ENCODE results near the gene KCNF1.

The KCNF1 gene

DNA sequence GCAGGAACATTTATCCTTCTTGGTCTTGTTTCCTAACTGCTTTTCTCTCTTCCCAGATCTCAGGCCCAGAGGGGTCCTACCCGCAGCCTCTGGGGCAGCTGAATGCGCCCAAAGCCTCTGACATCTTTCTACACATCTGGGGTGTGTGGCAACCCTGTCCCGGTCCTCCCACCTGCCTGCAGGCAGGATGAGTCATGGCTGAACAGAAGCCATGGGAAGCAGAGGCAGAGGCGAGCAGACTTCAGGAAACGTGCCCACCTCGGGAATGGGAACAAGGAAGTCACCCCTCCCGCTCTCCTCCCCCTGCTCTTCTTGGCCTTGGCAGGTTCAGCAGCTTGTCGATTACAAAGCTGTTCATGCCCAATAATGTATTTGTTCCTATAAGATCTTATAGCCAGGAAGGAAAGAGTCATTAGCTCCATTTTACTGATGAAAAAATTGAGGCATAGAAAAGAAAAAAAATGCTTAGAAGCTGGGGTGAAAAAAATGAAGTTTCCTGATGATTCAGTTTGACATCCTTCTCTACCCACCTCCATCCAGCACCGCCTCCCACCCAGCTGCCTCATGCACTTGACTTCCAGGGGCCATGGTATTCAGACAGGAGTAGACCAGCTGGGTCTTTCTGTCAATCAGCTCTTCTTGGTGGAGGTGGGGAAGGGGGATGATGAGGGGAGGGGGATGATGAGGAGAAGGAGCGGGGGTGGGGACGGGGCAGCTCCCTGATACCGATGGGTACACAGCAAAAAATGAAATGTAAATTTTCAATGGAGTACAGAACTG is 10.4 kb upstream of the KCNF1 start:
- no peak for DNase-seq (ENCODE audit: low read depth in 2 of 2)

DNA sequence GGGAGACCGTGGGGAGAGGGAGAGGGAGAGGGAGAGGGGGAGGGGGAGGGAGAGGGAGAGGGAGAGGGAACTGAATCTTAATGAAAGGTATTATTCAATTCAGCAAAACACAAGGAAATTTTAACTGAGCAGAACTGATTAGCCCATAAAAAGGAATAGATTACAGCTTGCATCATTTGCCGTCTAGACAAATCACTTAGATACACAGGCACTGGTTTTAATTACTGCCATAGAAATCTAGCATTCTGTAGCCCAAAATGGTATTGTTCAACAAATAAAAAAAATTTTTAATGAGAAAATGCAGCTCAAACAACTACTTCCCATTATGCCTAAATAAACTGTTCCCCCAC is 7.9 kb upstream of the KCNF1 start:
- DNase-seq (ENCODE audit: low read depth in 2 of 2) = no peak

DNA sequence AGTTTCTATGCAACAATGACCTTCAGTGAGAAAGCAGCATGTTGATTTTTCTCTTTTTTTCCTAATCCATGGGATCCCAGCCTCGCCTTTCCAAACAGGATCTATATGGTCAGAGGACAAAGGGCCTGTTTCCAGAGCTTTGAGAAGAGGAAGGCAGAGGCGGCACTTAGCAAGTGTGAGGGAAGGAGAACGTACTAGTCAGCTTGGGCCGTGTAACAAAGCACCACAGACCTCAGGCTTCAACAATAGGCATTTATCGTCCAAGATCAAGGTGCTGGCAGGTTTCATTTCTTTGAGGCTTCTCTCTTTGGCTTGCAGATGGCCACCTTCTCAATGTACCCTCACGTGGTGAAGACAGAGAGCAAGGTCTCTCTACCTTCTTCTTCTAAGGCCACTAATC is 7.3 kb upstream of the KCNF1 start:
- DNase-seq (ENCODE audit: low read depth in 2 of 2) = no peak

- DNase-seq (ENCODE audit: low read depth in 2 of 2) = no peak
Observed at GRCh38 chr2:10905006-10905861, 6.5 kb upstream of the KCNF1 start.

GRCh38 chr2:10905862-10906143 is 5.9 kb upstream of the KCNF1 start:
- DNase-seq (ENCODE audit: low read depth in 2 of 2) = no peak

GRCh38 chr2:10906926-10907625 is 4.7 kb upstream of the KCNF1 start:
- DNase-seq (ENCODE audit: low read depth in 2 of 2) = no peak

- no peak for DNase-seq (ENCODE audit: low read depth in 2 of 2)
Observed at GRCh38 chr2:10908195-10908594, 3.5 kb upstream of the KCNF1 start.

- DNase-seq (ENCODE audit: low read depth in 2 of 2) = no peak
Observed at GRCh38 chr2:10909050-10909995, 2.4 kb upstream of the KCNF1 start.

DNA sequence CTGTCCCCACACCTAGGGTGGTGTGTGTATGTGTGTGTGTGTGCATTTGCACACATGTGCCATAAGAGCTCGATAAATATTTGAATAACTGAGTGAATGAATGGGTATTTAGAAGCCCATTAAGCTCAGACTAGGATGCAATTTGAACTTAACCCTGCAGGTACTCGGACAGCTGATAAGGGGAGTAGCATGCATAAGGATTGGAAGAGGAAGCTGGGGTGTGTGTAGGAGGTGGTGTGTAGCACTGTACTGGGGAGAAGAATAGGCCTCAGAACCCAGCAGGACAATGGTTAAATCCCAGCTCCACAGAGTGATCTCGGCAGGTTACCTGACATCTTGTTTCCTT is 1.8 kb upstream of the KCNF1 start:
- no peak for DNase-seq (ENCODE audit: low read depth in 2 of 2)

DNA sequence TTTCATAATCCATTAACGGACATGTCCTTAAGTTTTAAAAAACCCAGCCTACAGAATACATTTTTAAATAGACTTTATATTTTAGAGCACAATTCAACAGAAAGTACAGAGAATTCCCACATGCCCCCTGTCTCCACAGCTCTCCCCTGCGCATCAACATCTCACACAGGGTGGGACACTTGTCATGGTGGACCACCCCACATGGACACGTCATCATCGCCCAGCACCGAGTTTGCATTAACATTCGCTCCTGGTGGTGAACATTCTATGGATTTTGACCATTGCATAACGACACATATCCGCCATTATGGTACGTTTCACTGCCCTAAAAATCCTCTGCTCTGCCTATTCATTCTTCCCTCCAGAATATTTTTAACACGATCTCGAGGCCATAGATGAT is 1.1 kb upstream of the KCNF1 start:
- DNase-seq (ENCODE audit: low read depth in 2 of 2) = no peak

GRCh38 chr2:10912076-10912731 is 470 bp downstream of the KCNF1 start:
- no peak for DNase-seq (ENCODE audit: low read depth in 2 of 2)

GRCh38 chr2:10912796-10913455 is 1.2 kb downstream of the KCNF1 start:
- no peak for DNase-seq (ENCODE audit: low read depth in 2 of 2)

- DNase-seq (ENCODE audit: low read depth in 2 of 2) = no peak
Observed at GRCh38 chr2:10913501-10914271, 2.0 kb downstream of the KCNF1 start.

DNA sequence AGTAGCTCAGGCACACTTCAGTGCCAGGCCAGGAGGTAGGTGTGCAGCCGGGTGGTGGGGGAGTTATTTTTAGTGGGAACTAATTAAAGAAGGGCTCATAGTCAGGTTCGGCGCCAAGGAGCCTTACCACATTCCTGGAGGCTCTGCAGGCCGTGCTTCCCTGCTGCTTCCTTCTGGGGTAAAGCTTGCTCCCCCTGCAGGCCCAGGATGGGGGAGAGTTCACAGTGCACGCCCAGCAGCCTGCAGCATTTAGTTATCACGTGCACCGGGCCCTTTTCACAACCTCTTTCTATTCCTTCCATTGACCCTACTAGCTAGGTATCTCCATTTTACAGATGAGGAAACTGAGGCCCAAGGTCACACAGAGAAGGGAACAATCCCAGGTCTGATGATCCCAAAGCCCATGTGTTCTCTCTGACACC is 2.5 kb downstream of the KCNF1 start:
- DNase-seq (ENCODE audit: low read depth in 2 of 2) = no peak

GRCh38 chr2:10915236-10915635 is 3.5 kb downstream of the KCNF1 start:
- DNase-seq (ENCODE audit: low read depth in 2 of 2) = no peak

DNA sequence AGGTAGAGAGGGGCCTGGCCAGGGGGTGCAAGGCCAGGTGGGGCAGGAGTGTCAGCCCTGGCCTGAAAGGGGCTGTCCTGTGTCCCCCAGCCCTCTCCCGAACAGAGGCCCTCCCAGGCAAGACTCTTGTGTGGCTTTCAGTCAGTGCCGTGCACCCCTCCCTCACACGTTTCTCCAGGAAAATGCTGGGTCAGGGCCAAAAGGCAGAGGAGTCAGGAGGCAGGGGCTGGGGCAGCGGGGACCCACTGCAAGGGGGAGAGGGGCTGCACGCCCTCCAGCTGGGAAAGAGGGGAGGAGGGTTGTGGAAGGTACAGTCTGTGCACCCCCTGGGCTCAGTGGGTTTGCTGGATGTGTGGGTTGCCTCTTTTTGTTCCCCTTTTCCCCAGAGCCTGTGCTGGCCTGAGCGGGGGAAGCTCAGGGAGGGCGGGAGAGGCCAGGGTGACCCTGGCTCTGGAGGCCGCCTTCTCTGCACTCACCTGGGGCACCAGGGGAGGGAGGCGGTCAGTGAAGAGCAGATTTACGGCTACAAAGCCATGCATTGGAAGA is 4.1 kb downstream of the KCNF1 start:
- no peak for DNase-seq (ENCODE audit: low read depth in 2 of 2)

DNA sequence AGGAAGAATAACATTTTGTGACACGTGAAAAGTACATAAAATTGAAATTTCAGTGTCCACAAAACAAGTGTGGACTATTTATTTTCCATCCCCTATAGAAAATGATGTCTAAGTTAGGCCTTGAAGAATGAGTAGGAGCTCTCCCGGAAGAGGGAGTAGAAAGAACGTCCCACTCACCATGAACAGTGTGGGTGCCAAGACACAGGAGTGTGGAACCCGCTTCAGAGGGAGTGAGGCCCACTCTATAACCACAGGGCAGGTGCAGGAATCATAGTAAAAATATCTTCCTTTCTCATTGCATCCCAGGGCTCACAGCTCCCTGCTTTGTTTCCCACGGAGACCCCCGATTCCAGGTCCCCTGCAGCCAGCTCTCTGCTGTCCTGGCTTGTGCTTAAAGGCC is 5.2 kb downstream of the KCNF1 start:
- no peak for DNase-seq (ENCODE audit: low read depth in 2 of 2)

GRCh38 chr2:10917927-10918326 is 6.2 kb downstream of the KCNF1 start:
- no peak for DNase-seq (ENCODE audit: low read depth in 2 of 2)

DNA sequence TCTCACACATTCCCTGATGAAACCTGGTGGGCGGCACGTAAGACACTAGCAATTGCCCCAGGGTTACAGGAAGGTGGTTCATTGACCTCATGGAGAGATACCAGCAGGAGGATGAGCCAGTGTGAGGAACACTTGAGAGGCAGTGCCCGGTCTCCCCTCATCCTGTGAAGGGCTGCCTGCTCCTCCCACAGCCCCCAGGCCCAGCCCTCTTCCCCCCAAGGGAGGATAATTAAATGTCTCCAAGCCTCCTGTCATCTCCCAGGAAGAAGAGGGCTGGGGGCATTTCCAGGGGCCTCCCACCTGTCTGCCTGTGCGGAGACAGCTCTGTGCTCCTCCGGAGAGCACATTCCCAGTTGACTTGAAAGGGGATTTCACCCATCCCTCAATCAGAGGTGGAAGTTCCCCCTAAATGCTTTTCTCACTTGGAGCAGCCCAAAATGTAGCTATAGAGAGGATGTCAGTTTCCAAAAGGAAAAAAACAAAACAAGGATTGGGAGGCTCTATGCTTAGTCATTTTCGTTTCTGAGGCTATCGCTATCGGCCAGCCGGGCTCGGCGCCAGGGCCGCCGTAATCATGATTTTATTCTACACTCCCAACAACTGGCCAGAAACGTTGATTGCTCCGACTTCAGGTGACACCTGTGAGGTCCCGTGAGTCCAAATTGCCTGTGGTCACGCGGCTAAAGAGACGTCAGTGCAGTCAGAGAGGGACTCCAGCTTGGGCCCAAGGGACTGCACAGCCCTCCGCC is 7.1 kb downstream of the KCNF1 start:
- DNase-seq (ENCODE audit: low read depth in 2 of 2) = no peak

Data from stimulated activated CD8-positive, alpha-beta memory T cell treated with anti-CD3 and anti-CD28 coated beads, Interleukin-7, amount 100 ng/mL, for 4 hours (primary cell).